ENCODE data around the gene POTEB3.
"Not testable (repeated sequence)": the region's sequence is repeated elsewhere in the genome, so short reads cannot be mapped to it uniquely, and the experiment has no call there.

The POTEB3 gene

GRCh38 chr15:21440399-21440798 is at the start of gene POTEB3:
Gene POTEB3, minus strand, starts transcription at chr15:21440499. Its CDS starts 488 bp downstream, at chr15:21440011.
- not testable (repeated sequence) for DNase-seq (ENCODE audit: low spot score)

GRCh38 chr15:21453683-21454082 is 13.4 kb upstream of the POTEB3 start:
- not testable (repeated sequence) for DNase-seq (ENCODE audit: low spot score)

GRCh38 chr15:21451920-21452563 is 11.7 kb upstream of the POTEB3 start:
- DNase-seq (ENCODE audit: low spot score) = not testable (repeated sequence)

- not testable (repeated sequence) for DNase-seq (ENCODE audit: low spot score)
Measured at GRCh38 chr15:21451487-21451886, 11.2 kb upstream of the POTEB3 start.

GRCh38 chr15:21407366-21407765 is 32.9 kb downstream of the POTEB3 start:
- DNase-seq (ENCODE audit: low spot score) = not testable (repeated sequence)

GRCh38 chr15:21401531-21401930 is 38.8 kb downstream of the POTEB3 start:
- not testable (repeated sequence) for DNase-seq (ENCODE audit: low spot score)

GRCh38 chr15:21399111-21399510 is 41.2 kb downstream of the POTEB3 start:
- DNase-seq (ENCODE audit: low spot score) = not testable (repeated sequence)

- not testable (repeated sequence) for DNase-seq (ENCODE audit: low spot score)
Measured at GRCh38 chr15:21398511-21398910, 41.8 kb downstream of the POTEB3 start.

- not testable (repeated sequence) for DNase-seq (ENCODE audit: low spot score)
Measured at GRCh38 chr15:21397656-21398055, 42.6 kb downstream of the POTEB3 start.

- DNase-seq (ENCODE audit: low spot score) = not testable (repeated sequence)
Measured at GRCh38 chr15:21397186-21397585, 43.1 kb downstream of the POTEB3 start.

GRCh38 chr15:21385961-21386360 is 54.3 kb downstream of the POTEB3 start:
- DNase-seq (ENCODE audit: low spot score) = not testable (repeated sequence)

GRCh38 chr15:21383866-21384485 is 56.3 kb downstream of the POTEB3 start:
- not testable (repeated sequence) for DNase-seq (ENCODE audit: low spot score)

GRCh38 chr15:21373682-21374081 is 66.6 kb downstream of the POTEB3 start:
- not testable (repeated sequence) for DNase-seq (ENCODE audit: low spot score)

- DNase-seq (ENCODE audit: low spot score) = not testable (repeated sequence)
Measured at GRCh38 chr15:21369177-21369576, 71.1 kb downstream of the POTEB3 start.

GRCh38 chr15:21368625-21369024 is 71.7 kb downstream of the POTEB3 start:
- not testable (repeated sequence) for DNase-seq (ENCODE audit: low spot score)
